Urinary bladder (tissue), 4 donors: ENCODE measurements around the gene GRAMD4. TPM values are rescaled to one million over a fixed set of nuclear protein-coding genes. Genes with fewer than 3 reads are reported as not detected.
"Not testable (repeated sequence)": the region's sequence is repeated elsewhere in the genome, so short reads cannot be mapped to it uniquely, and the experiment has no call there.

Experiments
- DNase-seq: peaks from one replicate; pipeline ENCODE4 v3.0.0-alpha.2; 2015; ENCODE audit errors: extremely low spot score
- H3K27ac ChIP-seq: one replicate; pipeline ENCODE4 v1.5.1; 2013; ENCODE audit warnings: low read depth, mild to moderate bottlenecking, moderate library complexity
- H3K36me3 ChIP-seq: one replicate; pipeline ENCODE4 v1.6.1; 2013; ENCODE audit warnings: mild to moderate bottlenecking, moderate library complexity; ENCODE audit not compliant: insufficient read depth
- H3K4me1 ChIP-seq: one replicate; pipeline ENCODE4 v1.6.1; 2013; ENCODE audit warnings: mild to moderate bottlenecking, moderate library complexity; ENCODE audit not compliant: insufficient read depth
- H3K4me3 ChIP-seq: one replicate; pipeline ENCODE4 v1.5.1; 2013; ENCODE audit warnings: low read depth, low read length
- WGBS: extraction: QIAGEN DNeasy Blood & Tissue Kit; methylation state at CpG from one replicate; pipeline ENCODE4 v1.1.7; 2013; 5-methylcytosine and 5-hydroxymethylcytosine counted together
- polyA plus RNA-seq: library from polyadenylated mRNA; stranded (reverse); fragments of 200-250 nt; gene quantifications from one replicate; pipeline ENCODE4 v1.2.3, GENCODE V29; 2013
- total RNA-seq: library from RNA; depleted of rRNA; stranded (reverse); fragments of >200 nt; gene quantifications from one replicate; pipeline ENCODE4 v1.2.3, GENCODE V29; 2014
- donor health status: healthy with polysubstance abuse.
- donor health status: healthy.

GRAMD4 gene
- total and polyA plus RNA-seq, 2 donors: 10.9 to 13.1 TPM

GRCh38 chr22:46636221-46637002 is 16.2 kb downstream of the GRAMD4 start:
- H3K27ac ChIP-seq: no peak overlapping the region
- 86% methylated on average over 29 of the region's 29 CpGs for WGBS
- DNase-seq: no peak
- no peaks in the 10 kb centered on the region for H3K4me1 ChIP-seq
- H3K4me3 ChIP-seq: no peak overlapping the region
- H3K36me3 ChIP-seq: no peaks in the 10 kb centered on the region

- Histone ChIP-seq H3K4me3 (no peak overlapping the region), H3K36me3 (no peaks in the 10 kb centered on the region), H3K4me1 (no peaks in the 10 kb centered on the region), H3K27ac (no peak overlapping the region)
- WGBS: 93% methylated on average over 21 of the region's 21 CpGs
- no peak for DNase-seq
Observed at GRCh38 chr22:46637711-46638600, 17.8 kb downstream of the GRAMD4 start.

DNA sequence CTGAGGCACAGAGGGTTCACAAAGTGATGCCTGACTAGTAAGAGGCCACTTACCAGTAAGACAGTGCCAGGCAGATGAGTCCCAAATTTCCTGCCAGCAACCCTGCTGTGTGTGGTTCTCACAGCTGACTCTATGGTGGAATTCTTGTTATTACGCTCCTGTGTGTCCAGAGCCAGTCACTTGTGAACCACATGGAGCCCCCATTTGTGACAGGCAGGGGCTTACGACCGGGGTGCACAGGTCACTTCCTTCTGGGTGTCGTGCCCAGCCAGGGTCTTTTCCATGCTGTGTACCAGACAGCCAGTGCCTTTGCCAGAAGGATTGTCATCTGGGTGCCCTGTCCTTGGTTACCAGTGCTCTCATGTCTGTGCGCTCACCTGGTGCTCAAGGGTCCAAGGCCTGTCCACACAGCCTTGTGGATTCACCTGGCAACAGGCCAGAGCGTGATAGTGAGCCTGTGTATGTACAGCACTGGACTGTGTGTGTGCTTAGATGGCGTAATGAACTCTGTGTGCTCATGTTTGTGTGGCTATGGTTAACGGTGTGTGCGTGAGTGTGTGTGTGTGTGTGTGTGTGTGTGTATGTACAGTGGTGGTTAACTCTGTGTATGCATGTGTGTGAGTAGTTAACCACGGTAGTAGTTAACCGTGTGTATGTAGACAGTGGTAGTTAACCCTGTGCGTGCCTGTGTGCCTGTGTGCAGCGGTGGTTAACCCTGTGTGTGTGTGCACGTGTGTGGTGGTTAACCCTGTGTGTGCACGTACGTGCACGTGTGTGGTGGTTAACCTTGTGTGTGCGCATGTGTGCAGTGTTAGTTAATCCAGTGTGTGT is 18.6 kb downstream of the GRAMD4 start:
- WGBS: 65% methylated on average over 18 of the region's 18 CpGs
- no peaks in the 10 kb centered on the region for H3K4me1 ChIP-seq
- H3K4me3 ChIP-seq: no peak overlapping the region
- no peak overlapping the region for H3K27ac ChIP-seq
- DNase-seq: no peak
- H3K36me3 ChIP-seq: no peaks in the 10 kb centered on the region

GRCh38 chr22:46639843-46640242 is 19.7 kb downstream of the GRAMD4 start:
- no peak for DNase-seq
- Histone ChIP-seq H3K27ac (no peak overlapping the region), H3K4me1 (no peaks in the 10 kb centered on the region), H3K4me3 (no peak overlapping the region), H3K36me3 (no peaks in the 10 kb centered on the region)
- 90% methylated on average over 11 of the region's 11 CpGs for WGBS

DNA sequence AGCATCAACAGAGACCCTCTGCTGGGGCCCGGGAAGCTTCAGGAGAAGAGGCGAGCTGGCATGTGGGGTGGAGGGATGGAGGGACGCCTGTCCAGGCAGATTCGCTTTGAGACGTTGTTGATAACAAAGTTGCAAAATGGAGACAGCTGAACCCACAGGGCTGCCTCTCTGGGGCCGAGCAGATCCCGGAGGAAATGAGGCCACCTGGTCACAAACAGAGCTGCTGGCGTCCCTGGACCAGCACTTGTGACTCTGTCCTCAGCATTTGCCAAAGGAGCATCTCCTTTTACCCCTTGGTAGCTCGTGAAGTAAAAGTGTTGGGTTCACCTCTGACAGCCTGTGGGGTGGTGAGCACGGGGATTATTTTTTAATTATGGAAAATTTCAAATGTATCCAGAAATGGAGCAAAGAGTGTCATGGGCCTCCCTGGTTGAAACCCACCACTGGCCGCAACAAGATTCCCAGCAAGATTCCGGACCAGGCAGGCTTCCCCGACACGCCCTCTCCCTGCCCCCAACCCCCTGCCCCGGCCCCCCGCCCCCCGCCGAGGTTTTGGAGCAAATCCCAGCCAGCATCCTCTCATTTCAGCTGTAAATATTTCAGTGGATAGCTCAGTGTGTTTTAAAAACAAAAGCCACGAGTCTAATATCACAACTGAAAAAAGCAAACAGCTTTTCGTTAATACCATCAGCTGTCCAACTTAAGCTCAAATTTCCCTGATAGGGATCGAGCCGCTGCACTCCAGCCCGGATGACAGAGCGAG is 20.3 kb downstream of the GRAMD4 start:
- H3K27ac ChIP-seq: no peak overlapping the region
- no peak overlapping the region for H3K4me3 ChIP-seq
- 50% methylated on average over 24 of the region's 24 CpGs for WGBS
- DNase-seq: no peak
- no peaks in the 10 kb centered on the region for H3K36me3 ChIP-seq
- H3K4me1 ChIP-seq: no peaks in the 10 kb centered on the region

- WGBS: 66% methylated on average over 7 of the region's 7 CpGs
- Histone ChIP-seq H3K4me1 (no peaks in the 10 kb centered on the region), H3K36me3 (peaks cover 2% of the 10 kb centered on the region), H3K27ac (no peak overlapping the region), H3K4me3 (no peak overlapping the region)
- no peak for DNase-seq
Observed at GRCh38 chr22:46641811-46642266, 21.7 kb downstream of the GRAMD4 start.

DNA sequence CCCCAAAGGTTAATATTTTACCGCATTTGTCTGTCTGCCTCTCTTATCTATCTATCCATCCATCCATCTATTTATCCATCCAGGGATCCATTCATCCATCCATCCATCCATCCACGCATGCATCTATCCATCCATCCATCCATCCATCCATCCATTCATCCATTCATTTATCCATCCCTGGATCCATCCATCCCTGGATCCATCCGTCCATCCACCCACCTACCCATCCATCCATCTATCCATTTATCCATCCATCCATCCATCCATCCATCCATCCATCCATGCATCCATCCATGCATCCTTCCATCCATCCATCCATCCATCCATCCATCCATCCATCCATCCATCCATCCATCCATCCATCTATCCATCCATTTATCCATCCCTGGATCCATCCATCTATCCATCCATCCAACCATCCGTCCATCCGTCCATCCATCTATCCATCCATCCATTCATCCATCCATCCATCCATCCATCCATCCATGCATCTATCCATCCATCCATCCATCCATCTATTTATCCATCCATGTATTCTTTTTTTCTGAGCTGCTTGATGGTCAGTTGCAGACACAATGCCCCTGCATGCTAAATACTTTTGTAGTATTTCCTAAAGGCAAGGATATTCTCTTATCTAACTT is 22.8 kb downstream of the GRAMD4 start:
- WGBS: 94% methylated on average over 5 of the region's 5 CpGs

GRCh38 chr22:46646531-46647215 is 26.5 kb downstream of the GRAMD4 start:
- 91% methylated on average over 10 of the region's 10 CpGs for WGBS
- Histone ChIP-seq H3K4me1 (no peaks in the 10 kb centered on the region), H3K27ac (no peak overlapping the region), H3K36me3 (peaks cover 2% of the 10 kb centered on the region), H3K4me3 (no peak overlapping the region)
- no peak for DNase-seq

More for the DNA sequence above, 22.8 kb downstream of the GRAMD4 start:
- not testable (repeated sequence) for H3K4me3 ChIP-seq, H3K27ac ChIP-seq, DNase-seq, H3K4me1 ChIP-seq, H3K36me3 ChIP-seq

DNA sequence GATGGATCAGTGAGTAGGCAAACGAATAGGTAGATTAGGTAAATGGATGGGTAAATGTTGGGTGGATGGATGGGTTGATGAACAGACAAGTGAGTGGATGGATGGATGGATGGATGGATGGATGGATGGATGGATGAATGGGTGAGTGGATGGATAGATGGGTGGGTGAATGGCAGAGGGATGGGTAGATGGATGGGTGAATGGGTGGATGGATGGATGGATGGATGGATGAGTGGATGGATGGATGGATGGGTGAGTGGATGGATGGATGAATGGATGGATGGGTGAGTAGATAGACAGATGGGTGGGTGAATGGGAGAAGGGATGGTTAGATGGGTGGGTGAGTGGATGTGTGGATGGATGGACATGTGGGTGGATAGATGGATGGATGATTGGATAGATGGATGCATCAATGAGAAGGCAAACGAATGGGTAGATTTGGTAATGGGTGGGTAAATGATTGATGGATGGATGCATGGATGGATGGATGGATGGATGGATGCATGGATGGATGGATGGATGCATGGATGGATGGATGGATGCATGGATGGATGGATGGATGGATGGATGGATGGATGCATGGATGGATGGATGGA is 28.1 kb downstream of the GRAMD4 start:
- H3K4me3 ChIP-seq, H3K27ac ChIP-seq, H3K36me3 ChIP-seq, H3K4me1 ChIP-seq, DNase-seq: not testable (repeated sequence)
- 95% methylated on average over 2 of the region's 2 CpGs for WGBS

DNA sequence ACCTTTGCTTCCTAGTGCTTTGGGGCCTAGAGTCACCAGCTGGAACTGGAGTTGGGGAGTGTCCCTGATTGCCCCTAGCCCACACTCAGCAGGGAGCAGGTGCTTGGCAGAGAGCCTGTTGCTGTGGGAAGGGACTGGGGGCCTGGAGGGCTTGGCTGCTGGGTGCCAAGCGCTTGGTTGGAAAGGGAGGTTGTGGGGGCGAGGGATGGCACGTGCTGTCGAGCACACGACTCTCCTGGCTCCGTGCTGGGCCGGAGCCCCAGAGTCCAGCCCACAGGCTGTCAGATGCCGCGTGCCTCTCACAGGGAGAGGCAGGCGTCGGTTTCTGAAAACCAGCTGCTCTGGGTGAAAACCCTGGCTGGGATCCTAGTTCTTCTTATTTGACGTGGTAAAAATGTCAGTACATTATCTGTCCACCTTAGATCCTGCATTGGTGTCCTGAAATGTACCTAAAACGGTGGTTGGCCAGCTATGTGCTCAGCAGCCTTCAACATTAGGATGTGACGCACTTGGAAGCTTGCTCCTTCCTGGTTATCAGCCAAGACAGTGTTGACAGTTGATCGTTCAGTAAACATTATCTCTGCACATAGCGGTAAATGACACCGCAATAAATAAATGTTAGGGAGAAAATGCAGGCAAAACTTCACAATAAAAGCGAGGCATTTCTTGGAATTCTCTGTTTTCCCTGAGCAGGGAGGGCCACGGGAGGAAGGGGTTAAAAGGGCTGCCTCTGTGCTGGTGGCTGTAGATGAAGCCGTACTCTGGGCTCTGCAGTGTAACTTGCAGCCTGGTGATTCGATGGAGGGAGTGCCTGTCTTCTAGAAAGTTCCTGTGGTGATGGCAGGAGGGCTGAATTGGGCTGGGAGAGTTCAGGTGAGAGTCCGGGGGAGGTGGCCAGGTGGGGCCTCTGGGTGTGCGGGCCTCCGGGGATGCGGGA is 29.2 kb downstream of the GRAMD4 start:
- H3K36me3 ChIP-seq: peaks cover 2% of the 10 kb centered on the region
- H3K4me1 ChIP-seq: no peaks in the 10 kb centered on the region
- H3K4me3 ChIP-seq: no peak overlapping the region
- H3K27ac ChIP-seq: no peak overlapping the region
- DNase-seq: no peak
- WGBS: 27% methylated on average over 25 of the region's 25 CpGs
